GM12878 (cell line): ENCODE data around the gene TPI1. TPM values are rescaled to one million over a fixed set of nuclear protein-coding genes. Genes with fewer than 3 reads are reported as not detected.

Experiments
- ATAC-seq: fragments of 200-7000 bp; cut with Tn5 transposase; 3 replicates; pipeline ENCODE4 v1.9.1; 2020; ENCODE audit warnings: mild to moderate bottlenecking, moderate library complexity
- BruUV-seq: library from RNA; stranded (reverse); fragments of 400-500 nt; replicated peaks from 2 replicates; lab custom pipeline; 2021; lab: Mats Ljungman, UMichigan
- CTCF ChIA-PET: fragments of 300-600 bp; sonication (Branson Sonifier 250); formaldehyde crosslinking; extraction: SDS; loops from one replicate; lab custom pipeline; 2021; ENCODE audit warnings: inconsistent platforms; lab: Yijun Ruan, JAX
- POLR2A ChIA-PET: fragments of 350-600 bp; formaldehyde crosslinking; extraction: SDS; loops from one replicate; lab custom pipeline; 2021; ENCODE audit warnings: inconsistent platforms; lab: Charles Lee
- RAD21 ChIA-PET: fragments of 300-600 bp; sonication (Branson Sonifier 250); formaldehyde crosslinking; loops from one replicate; lab custom pipeline; 2023; ENCODE audit warnings: antibody characterized with exemption; ENCODE audit not compliant: unreplicated experiment; lab: Charles Lee
- SMC1A ChIA-PET: fragments of 300-600 bp; sonication (Branson Sonifier 250); formaldehyde crosslinking; loops from one replicate; lab custom pipeline; 2023; ENCODE audit not compliant: unreplicated experiment, uncharacterized antibody; lab: Charles Lee
- DNase-seq: peaks from one replicate; pipeline ENCODE4 v3.0.0-alpha.2; 2011; ENCODE audit warnings: low read depth, low spot score
- FAIRE-seq: peaks from 3 replicates; lab custom pipeline; 2011; peaks lifted over from hg19 to GRCh38; lab: Jason Lieb, UNC
- H2AFZ ChIP-seq: 2 replicates; pipeline ENCODE4 v1.6.0; 2011; ENCODE audit warnings: low read depth, low read length, control low read depth; ENCODE audit not compliant: control insufficient read depth
- H3K27ac ChIP-seq: 2 replicates; pipeline ENCODE4 v1.5.1; 2011; ENCODE audit warnings: control low read depth; ENCODE audit not compliant: control insufficient read depth, insufficient read depth
- H3K27me3 ChIP-seq, 2 experiments: replicated peaks in 1 of 2; 2 replicates each; pipeline versions ENCODE4 v1.6.0 to v1.6.1; 2011; ENCODE audit warnings: low read length in 1 of 2; ENCODE audit not compliant: control insufficient read depth in 2 of 2, insufficient read depth in 2 of 2
- H3K36me3 ChIP-seq, 2 experiments: 2 replicates each; pipeline ENCODE4 v1.5.1; 2011; ENCODE audit warnings: low read length in 1 of 2; ENCODE audit not compliant: control insufficient read depth in 2 of 2, insufficient read depth in 2 of 2
- H3K4me1 ChIP-seq: 2 replicates; pipeline ENCODE4 v1.6.1; 2011; ENCODE audit warnings: mild to moderate bottlenecking, low read length, moderate library complexity, mixed read lengths; ENCODE audit not compliant: control insufficient read depth, insufficient read depth
- H3K4me2 ChIP-seq: 2 replicates; pipeline ENCODE4 v1.6.0; 2011; ENCODE audit warnings: control low read depth; ENCODE audit not compliant: control insufficient read depth, insufficient read depth
- H3K4me3 ChIP-seq: fragments of 200-600 bp; sonication (generic); 2 replicates; pipeline ENCODE4 v1.5.1; 2016
- H3K79me2 ChIP-seq: 2 replicates; pipeline ENCODE4 v1.6.0; 2011; ENCODE audit warnings: low read length; ENCODE audit not compliant: control insufficient read depth, insufficient read depth
- H3K9ac ChIP-seq: 2 replicates; pipeline ENCODE4 v1.8.0; 2011; ENCODE audit warnings: low read length, control low read depth, mixed read lengths; ENCODE audit not compliant: control insufficient read depth, insufficient read depth
- H3K9me3 ChIP-seq: replicated peaks from 3 replicates; pipeline ENCODE4 v1.5.1; 2011; ENCODE audit warnings: mild to moderate bottlenecking, low read length; ENCODE audit not compliant: control insufficient read depth, insufficient read depth
- H4K20me1 ChIP-seq: 2 replicates; pipeline ENCODE4 v1.6.0; 2011; ENCODE audit not compliant: control insufficient read depth, insufficient read depth
- BMI1 ChIP-seq: fragments of 450-650 bp; IDR thresholded peaks from 2 replicates; pipeline ENCODE4 v1.6.1; 2016; ENCODE audit warnings: mild to moderate bottlenecking, moderate library complexity, borderline replicate concordance
- PAX5 ChIP-seq: IDR thresholded peaks from 2 replicates; pipeline ENCODE4 v1.6.1; 2011; ENCODE audit warnings: low read depth, low read length, borderline replicate concordance
- POLR2A ChIP-seq: IDR thresholded peaks from 2 replicates; pipeline ENCODE4 v1.6.1; 2011; ENCODE audit warnings: low read depth, mild to moderate bottlenecking, low read length
- POLR2AphosphoS2 ChIP-seq: IDR thresholded peaks from 2 replicates; pipeline ENCODE4 v1.6.1; 2011; ENCODE audit warnings: low read depth, mild to moderate bottlenecking, low read length, improper control_type of control experiment, moderate library complexity
- SMAD5 ChIP-seq: IDR thresholded peaks from 2 replicates; pipeline ENCODE4 v1.6.1; 2016; ENCODE audit warnings: antibody characterized with exemption, low read depth
- STAT1 ChIP-seq: fragments of 450-650 bp; conservative IDR thresholded peaks from 2 replicates; pipeline ENCODE4 v1.6.1; 2014; ENCODE audit warnings: antibody characterized with exemption, mild to moderate bottlenecking
- WGBS: methylation state at CpG from one replicate; pipeline ENCODE4 v1.1.6; 2016; ENCODE audit warnings: low lambda C conversion rate; ENCODE audit not compliant: insufficient replicate concordance, insufficient coverage; ENCODE audit errors: missing lambda C conversion rate; 5-methylcytosine and 5-hydroxymethylcytosine counted together
- in situ Hi-C: fragments of 300-500 bp; cut with MboI; formaldehyde crosslinking; loops from 9 replicates; pipeline ENCODE4 v1.14.3; 2018; ENCODE audit warnings: mixed read lengths
- intact Hi-C: fragments of 100-400 bp; cut with micrococcal nuclease; formaldehyde crosslinking; loops from one replicate; pipeline ENCODE4 v1.14.2; 2022; ENCODE audit not compliant: unreplicated experiment
- polyA plus RNA-seq, 11 experiments: library from polyadenylated mRNA; depleted of rRNA in 4 of 11; unstranded in 6 of 11; stranded (reverse) in 5 of 11; fragments of >200 nt; fragmentation: Nextera tagmentation in 4 of 11; fragmentation: Illumina TruSeq in 1 of 11; extraction: Ambion mirVana in 4 of 11; extraction: Trizol in 1 of 11; gene quantifications; 1 replicate in 1 of 11; 2 replicates in 10 of 11; pipeline versions ENCODE4 v1.2.1 to v1.2.3, GENCODE V29; 2011 to 2016; ENCODE audit warnings: inconsistent platforms in 2 of 11, missing spikeins in 2 of 11, low read depth in 1 of 11
- total RNA-seq, 4 experiments: library from RNA; depleted of rRNA in 3 of 4; stranded (reverse); fragments of >200 nt in 3 of 4; fragmentation: Illumina TruSeq in 1 of 4; extraction: Trizol in 1 of 4; gene quantifications; 2 replicates each; pipeline versions ENCODE4 v1.2.1 to v1.2.3, GENCODE V29; 2013 to 2021
- TF ChIP-seq, protein P1 (sequence below): fragments of 150-350 bp; IDR thresholded peaks from 2 replicates; pipeline ENCODE4 v1.6.1; 2014; ENCODE audit warnings: mild to moderate bottlenecking, low read depth, low read length
- TF ChIP-seq, protein P2 (sequence below): IDR thresholded peaks from 2 replicates; pipeline ENCODE4 v1.6.1; 2012; ENCODE audit warnings: improper control_type of control experiment, low read depth, low read length; ENCODE audit not compliant: insufficient replicate concordance
- TF ChIP-seq, protein P3 (sequence below): fragments of 450-650 bp; IDR thresholded peaks from 2 replicates; pipeline ENCODE4 v1.6.1; 2018; ENCODE audit warnings: borderline replicate concordance, mild to moderate bottlenecking; ENCODE audit not compliant: partially characterized antibody

Gene TPI1
- total and polyA plus RNA-seq, 10 of the 15 experiments (the other 5 are each of a cell fraction or from before 2014, with no cell fraction given): 916 to 7,349 (median 1,677) TPM

DNA sequence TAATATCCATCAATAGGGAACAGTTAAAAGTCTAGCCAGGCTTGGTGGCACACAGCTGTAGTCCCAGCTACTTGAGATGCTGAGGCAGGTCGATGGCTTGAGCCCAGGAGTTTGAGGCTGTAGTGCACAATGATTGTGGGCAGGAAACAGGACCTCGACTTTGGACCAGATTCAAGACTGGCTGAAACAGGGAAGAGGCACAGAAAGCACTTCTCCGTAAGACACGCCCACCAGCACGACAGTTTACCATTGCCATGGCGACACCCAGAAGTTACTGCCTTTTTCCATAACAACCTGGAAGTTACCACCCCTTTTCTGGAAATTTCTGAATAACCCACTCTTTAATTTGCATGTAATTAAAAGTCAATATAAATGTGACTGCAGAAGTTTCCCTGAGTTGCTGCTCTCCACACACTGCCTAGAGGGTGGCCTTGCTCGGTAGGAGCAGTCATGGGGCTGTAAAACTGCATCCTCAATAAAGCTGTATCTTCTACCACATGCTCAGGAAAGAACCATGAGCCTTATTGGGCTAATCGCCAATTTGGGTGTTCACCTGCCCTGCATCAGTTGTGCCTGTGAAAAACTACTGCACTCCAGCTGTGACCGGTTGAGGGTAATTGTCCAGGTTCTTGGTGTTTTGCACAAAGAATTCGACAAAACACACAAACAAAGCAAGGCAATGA, 32.6 kb downstream of the TPI1 start:
- H3K4me2 ChIP-seq: no peak overlapping the region
- DNase-seq (no peak), FAIRE-seq (no peak), ATAC-seq (no peak)
- no peak overlapping the region for H3K4me3 ChIP-seq
- H4K20me1 ChIP-seq: no peaks in the 10 kb centered on the region
- CTCF ChIA-PET: interaction anchor here (1.4 kb wide), 1 partner anchor 28 kb away, joined by 4 read pairs; the partner anchor contains the start of gene SPSB2
- BruUV-seq: no TSS peak
- POLR2A ChIA-PET: interaction anchor here (1.0 kb wide), 1 partner anchor 16 kb away, joined by 3 read pairs; no protein-coding TSS in a partner anchor
- no peaks in the 10 kb centered on the region for H3K27me3 ChIP-seq
- SMC1A ChIA-PET: interaction anchor here (0.7 kb wide), 1 partner anchor 902 kb away, joined by 3 read pairs; no protein-coding TSS in a partner anchor
- H2AFZ ChIP-seq: no peak overlapping the region
- WGBS: 54% methylated on average over 10 of the region's 10 CpGs
- H3K4me1 ChIP-seq: peaks cover 5% of the 10 kb centered on the region; the same call in 1 of the 2 replicates
- H3K36me3 ChIP-seq: no peaks in the 10 kb centered on the region
- intact Hi-C loops: no loop called here
- in situ Hi-C loops: no loop called here
- H3K27ac ChIP-seq: no peak overlapping the region
- no peaks in the 10 kb centered on the region for H3K79me2 ChIP-seq
- TF ChIP-seq, protein P1, sequence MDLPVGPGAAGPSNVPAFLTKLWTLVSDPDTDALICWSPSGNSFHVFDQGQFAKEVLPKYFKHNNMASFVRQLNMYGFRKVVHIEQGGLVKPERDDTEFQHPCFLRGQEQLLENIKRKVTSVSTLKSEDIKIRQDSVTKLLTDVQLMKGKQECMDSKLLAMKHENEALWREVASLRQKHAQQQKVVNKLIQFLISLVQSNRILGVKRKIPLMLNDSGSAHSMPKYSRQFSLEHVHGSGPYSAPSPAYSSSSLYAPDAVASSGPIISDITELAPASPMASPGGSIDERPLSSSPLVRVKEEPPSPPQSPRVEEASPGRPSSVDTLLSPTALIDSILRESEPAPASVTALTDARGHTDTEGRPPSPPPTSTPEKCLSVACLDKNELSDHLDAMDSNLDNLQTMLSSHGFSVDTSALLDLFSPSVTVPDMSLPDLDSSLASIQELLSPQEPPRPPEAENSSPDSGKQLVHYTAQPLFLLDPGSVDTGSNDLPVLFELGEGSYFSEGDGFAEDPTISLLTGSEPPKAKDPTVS: peak; percentile 23; the same call in 1 of the 2 replicates
- TF ChIP-seq POLR2AphosphoS2 (no peak), STAT1 (no peak), PAX5 (no peak), BMI1 (peak; percentile 34; the same call in 1 of the 2 replicates), SMAD5 (no peak), POLR2A (no peak)
- TF ChIP-seq, protein P2, sequence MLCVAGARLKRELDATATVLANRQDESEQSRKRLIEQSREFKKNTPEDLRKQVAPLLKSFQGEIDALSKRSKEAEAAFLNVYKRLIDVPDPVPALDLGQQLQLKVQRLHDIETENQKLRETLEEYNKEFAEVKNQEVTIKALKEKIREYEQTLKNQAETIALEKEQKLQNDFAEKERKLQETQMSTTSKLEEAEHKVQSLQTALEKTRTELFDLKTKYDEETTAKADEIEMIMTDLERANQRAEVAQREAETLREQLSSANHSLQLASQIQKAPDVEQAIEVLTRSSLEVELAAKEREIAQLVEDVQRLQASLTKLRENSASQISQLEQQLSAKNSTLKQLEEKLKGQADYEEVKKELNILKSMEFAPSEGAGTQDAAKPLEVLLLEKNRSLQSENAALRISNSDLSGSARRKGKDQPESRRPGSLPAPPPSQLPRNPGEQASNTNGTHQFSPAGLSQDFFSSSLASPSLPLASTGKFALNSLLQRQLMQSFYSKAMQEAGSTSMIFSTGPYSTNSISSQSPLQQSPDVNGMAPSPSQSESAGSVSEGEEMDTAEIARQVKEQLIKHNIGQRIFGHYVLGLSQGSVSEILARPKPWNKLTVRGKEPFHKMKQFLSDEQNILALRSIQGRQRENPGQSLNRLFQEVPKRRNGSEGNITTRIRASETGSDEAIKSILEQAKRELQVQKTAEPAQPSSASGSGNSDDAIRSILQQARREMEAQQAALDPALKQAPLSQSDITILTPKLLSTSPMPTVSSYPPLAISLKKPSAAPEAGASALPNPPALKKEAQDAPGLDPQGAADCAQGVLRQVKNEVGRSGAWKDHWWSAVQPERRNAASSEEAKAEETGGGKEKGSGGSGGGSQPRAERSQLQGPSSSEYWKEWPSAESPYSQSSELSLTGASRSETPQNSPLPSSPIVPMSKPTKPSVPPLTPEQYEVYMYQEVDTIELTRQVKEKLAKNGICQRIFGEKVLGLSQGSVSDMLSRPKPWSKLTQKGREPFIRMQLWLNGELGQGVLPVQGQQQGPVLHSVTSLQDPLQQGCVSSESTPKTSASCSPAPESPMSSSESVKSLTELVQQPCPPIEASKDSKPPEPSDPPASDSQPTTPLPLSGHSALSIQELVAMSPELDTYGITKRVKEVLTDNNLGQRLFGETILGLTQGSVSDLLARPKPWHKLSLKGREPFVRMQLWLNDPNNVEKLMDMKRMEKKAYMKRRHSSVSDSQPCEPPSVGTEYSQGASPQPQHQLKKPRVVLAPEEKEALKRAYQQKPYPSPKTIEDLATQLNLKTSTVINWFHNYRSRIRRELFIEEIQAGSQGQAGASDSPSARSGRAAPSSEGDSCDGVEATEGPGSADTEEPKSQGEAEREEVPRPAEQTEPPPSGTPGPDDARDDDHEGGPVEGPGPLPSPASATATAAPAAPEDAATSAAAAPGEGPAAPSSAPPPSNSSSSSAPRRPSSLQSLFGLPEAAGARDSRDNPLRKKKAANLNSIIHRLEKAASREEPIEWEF: no peak
- TF ChIP-seq, protein P3, sequence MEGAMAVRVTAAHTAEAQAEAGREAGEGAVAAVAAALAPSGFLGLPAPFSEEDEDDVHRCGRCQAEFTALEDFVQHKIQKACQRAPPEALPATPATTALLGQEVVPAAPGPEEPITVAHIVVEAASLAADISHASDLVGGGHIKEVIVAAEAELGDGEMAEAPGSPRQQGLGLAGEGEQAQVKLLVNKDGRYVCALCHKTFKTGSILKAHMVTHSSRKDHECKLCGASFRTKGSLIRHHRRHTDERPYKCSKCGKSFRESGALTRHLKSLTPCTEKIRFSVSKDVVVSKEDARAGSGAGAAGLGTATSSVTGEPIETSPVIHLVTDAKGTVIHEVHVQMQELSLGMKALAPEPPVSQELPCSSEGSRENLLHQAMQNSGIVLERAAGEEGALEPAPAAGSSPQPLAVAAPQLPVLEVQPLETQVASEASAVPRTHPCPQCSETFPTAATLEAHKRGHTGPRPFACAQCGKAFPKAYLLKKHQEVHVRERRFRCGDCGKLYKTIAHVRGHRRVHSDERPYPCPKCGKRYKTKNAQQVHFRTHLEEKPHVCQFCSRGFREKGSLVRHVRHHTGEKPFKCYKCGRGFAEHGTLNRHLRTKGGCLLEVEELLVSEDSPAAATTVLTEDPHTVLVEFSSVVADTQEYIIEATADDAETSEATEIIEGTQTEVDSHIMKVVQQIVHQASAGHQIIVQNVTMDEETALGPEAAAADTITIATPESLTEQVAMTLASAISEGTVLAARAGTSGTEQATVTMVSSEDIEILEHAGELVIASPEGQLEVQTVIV: peak; percentile 64
- RAD21 ChIA-PET: no interaction called here
- H3K9me3 ChIP-seq: no peaks in the 10 kb centered on the region
- H3K9ac ChIP-seq: no peak overlapping the region
